ENCODE measurements around the gene CHST14. TPM values are rescaled to one million over a fixed set of nuclear protein-coding genes. Genes with fewer than 3 reads are reported as not detected.
A peak's percentile ranks its signal among the peaks of the same experiment; 100 is the strongest.

CHST14 gene
- total RNA-seq, 1 donor from 2014 or later, result 7.6 TPM

DNA sequence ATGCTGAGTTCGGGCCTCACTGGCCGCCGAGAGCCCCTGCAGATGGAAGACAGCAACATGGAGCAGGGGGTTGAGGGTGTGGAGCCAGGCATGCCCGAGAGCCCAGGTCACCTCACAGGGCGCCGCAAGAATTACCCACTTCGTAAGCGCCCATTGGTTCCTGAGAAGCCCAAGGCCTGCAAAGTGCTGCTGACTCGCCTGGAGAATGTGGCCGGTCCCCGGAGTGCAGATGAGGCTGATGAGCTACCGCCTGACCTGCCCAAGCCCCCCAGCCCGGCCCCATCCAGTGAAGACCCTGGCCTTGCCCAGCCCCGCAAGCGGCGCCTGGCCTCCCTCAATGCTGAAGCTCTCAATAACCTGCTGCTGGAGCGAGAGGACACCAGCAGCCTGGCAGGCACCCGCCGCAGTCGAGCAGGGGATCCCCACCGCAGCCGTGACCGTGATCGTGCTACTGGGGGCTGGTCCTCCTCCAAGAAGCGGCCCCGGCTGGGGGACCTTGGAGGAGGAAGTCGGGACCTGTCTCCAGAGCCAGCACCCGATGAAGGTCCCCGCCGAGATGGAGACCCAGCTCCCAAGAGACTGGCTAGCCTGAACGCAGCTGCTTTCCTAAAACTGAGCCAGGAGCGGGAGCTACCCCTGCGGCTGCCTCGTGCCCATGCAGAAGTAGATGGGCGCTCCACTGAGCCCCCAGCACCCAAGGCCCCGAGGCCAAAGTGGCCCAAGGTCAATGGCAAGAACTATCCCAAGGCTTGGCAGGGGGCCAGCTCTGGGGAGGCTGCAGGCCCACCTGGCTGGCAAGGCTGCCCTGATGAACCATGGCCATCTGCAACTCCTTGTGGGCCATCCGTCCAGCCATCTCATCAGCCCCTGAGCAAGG, 12.1 kb upstream of the CHST14 start:
- no peak for DNase-seq (ENCODE audit: missing footprints)
- ATAC-seq, result no peak
- intact Hi-C loops (cut with DNase I), result no loop called here

DNA sequence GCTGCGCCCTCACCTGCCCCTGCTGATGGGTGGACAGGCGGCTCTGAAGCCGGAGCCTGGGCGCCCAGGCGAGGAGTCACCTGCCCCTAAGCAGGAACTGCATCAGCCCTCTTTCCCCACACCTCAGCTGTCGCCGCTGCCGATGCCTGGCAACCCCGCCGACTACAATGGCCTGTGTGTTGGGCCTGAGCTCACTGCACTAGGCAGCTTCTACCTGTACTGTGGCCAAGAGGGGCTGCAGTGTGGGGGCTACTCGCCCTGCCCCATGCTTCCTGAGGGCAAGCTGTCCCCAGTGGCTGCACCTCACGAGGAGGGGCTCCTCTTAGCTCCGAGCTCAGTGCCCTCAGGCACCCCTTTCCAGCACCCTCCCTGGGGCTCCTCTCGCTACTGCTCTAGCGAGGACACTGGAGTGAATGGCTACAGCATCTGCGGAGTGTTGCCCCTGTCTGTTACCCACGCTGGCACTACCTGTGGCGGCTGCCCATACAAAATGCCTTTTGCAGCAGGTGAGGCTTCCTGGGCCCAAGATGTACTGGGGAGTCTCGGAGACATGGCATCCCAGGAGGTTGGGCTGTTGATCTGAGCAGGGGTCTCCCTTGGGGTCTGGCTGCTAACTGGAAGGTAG, 11.3 kb upstream of the CHST14 start:
- ATAC-seq (no peak), DNase-seq (ENCODE audit: missing footprints) (no peak)
- intact Hi-C loops (cut with DNase I), result no loop called here

DNA sequence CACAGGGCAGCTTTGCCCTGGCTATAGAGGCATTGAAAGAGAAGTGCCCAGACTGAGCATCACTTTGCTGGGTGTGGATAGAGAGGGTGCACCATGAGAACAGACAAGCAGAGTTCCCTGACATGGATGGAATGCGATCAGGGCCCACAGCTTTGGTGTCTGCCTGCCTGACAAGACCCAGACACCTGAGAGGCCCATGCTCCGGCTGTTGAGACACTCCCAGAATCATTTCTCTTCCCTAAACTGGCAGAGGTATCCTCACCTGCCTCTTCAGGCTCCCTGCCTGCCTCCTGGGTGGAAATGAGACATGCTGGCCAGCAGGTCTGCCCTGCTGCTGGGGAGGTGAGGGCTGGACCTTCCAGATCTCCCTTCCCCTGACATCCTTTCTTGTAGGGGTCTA, 10.4 kb upstream of the CHST14 start:
- DNase-seq (ENCODE audit: missing footprints) (no peak), ATAC-seq (no peak)
- intact Hi-C loops (cut with DNase I), result no loop called here

GRCh38 chr15:40461958-40462357, 8.8 kb upstream of the CHST14 start:
- no peak for DNase-seq (ENCODE audit: missing footprints)
- intact Hi-C loops (cut with DNase I), result no loop called here

GRCh38 chr15:40463279-40463678, 7.5 kb upstream of the CHST14 start:
- intact Hi-C loops (cut with DNase I), result no loop called here
- no peak for ATAC-seq
- no peak for DNase-seq (ENCODE audit: missing footprints)

More at GRCh38 chr15:40461958-40462357, 8.8 kb upstream of the CHST14 start:
- ATAC-seq, result no peak

DNA sequence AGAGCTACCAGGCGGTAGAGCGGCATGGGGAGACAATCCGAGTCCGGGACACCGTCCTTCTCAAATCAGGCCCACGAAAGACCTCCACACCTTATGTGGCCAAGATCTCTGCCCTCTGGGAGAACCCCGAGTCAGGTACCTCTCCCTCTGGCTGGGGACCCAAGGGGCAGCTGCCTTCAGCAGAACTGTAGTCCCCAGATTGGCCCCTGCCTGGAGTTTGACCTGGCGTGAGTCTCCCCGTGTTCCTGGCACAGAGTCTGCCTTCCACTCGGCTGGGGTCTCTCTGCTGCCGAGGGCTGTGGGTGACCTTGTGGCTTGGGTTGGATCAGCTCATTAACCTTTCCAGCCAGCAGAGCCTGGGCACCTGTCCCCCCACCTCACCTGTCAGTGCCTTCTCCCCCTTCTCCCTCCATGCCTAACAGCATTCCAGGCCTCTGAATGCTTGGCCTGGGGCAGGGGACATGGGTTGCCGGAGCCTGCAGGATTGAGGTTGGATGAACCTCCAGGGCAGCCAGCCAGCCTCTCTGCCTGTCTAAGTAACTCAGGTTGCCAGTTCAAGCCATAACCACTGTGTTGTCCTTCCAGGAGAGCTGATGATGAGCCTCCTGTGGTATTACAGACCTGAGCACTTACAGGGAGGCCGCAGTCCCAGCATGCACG, 6.8 kb upstream of the CHST14 start:
- ATAC-seq, result no peak
- DNase-seq (ENCODE audit: missing footprints), result no peak
- intact Hi-C loops (cut with DNase I), result no loop called here

DNA sequence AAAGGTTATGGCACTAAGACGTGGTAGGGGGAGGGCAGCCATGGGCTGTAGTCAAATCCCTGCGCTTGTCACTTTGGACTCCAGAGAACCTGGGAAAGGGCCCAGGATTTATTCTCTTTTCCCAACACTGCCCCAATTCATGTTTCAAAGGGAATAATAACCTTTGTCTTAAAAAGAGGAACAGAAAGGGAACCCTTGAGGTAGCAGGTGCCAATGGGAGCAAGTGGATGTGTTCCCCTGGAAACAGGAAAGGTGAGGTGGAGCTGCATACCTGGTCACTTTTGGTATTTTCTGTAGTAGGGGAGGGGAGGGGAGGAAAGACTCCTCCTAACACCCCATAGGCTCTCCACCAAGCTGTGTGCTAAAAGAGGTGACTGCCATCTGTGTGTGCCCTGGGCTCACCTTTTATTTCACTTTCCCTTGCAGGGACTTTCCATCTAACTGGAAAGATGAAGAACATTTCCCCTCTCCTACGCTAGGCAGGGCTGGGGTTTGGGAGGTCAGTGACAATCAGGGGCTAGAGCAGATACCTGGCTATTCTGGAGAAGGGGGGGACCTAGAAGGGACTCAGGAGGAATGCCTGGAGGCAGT, 6.1 kb upstream of the CHST14 start:
- ATAC-seq (no peak), DNase-seq (ENCODE audit: missing footprints) (no peak)
- intact Hi-C loops (cut with DNase I), result no loop called here

GRCh38 chr15:40465939-40466338, 4.8 kb upstream of the CHST14 start:
- DNase-seq (ENCODE audit: missing footprints) (no peak), ATAC-seq (no peak)
- intact Hi-C loops (cut with DNase I), result no loop called here

GRCh38 chr15:40466426-40467260, 4.1 kb upstream of the CHST14 start:
- intact Hi-C loops (cut with DNase I), result no loop called here
- DNase-seq (ENCODE audit: missing footprints) (no peak), ATAC-seq (no peak)

- no peak for ATAC-seq
- DNase-seq (ENCODE audit: missing footprints), result no peak
- intact Hi-C loops (cut with DNase I), result no loop called here
These were observed 3.5 kb upstream of the CHST14 start for GRCh38 chr15:40467261-40467615.

DNA sequence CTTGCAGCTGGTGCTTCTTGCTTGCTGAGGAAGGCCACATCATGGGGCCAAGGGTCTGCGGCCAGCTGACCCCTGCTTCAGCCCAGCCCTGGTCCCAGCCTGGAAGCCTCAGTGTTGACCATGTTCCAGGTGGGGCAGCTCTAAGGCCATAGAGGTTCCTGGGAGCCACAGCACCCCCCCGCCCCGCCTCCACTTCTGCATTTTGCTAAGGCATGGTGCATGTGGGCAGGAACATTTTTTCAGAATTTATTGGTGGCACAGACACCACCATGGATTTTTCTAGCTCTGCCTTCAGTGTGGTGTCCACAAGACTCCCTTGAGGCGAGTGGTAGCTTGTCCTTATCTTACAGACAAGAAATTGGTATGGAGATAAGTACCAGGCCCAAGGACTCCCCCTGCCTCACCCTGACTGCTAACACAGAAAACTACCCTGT, 1.9 kb upstream of the CHST14 start:
- ATAC-seq (no peak), DNase-seq (ENCODE audit: missing footprints) (no peak)
- intact Hi-C loops (cut with DNase I), result no loop called here

DNA sequence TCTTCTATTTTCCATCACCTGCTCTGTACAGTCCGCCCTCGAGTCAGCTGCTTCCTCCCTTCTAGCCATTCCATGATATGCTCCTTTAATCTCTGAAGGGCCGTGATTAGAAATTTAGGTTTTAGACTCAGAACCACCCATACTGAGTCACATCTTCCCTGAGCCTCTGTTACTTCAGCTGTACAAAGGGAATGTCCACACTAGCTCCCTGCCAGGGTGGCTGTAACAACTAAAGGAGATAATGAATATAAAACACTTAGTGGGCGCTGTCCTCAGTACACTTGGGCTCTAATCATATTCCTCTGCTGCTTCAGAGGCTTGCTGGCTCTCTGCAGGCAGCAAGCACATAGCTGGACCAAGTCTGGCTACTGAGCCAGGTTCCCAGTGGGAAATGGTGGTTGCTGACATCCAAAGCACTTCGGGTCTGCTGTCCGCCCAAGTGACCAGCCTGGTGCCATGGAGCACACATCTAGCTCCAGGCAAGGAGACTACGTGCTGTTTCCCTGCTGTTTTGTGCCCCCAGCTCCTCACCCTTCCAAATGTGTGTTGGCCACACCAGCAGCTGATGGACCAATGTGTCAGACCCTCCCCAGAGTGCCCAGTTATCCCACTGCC, 901 bp upstream of the CHST14 start:
- intact Hi-C loops (cut with DNase I), result no loop called here
- DNase-seq (ENCODE audit: missing footprints), result no peak
- ATAC-seq, result no peak

DNA sequence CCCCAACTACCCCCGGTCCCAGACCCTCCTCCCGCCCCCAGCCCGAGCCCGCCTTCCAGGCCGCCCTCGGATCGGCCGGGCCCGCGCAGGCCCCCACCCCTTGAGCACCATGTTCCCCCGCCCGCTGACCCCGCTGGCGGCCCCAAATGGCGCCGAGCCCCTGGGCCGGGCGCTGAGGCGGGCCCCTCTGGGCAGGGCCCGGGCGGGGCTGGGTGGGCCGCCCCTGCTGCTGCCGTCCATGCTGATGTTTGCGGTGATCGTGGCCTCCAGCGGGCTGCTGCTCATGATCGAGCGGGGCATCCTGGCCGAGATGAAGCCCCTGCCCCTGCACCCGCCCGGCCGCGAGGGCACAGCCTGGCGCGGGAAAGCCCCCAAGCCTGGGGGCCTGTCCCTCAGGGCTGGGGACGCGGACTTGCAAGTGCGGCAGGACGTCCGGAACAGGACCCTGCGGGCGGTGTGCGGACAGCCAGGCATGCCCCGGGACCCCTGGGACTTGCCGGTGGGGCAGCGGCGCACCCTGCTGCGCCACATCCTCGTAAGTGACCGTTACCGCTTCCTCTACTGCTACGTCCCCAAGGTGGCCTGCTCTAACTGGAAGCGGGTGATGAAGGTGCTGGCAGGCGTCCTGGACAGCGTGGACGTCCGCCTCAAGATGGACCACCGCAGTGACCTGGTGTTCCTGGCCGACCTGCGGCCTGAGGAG, 472 bp downstream of the CHST14 start:
- peak; percentile 82 for DNase-seq (ENCODE audit: missing footprints)
- intact Hi-C loops (cut with DNase I), result no loop called here
- ATAC-seq, result peak; percentile 46

DNA sequence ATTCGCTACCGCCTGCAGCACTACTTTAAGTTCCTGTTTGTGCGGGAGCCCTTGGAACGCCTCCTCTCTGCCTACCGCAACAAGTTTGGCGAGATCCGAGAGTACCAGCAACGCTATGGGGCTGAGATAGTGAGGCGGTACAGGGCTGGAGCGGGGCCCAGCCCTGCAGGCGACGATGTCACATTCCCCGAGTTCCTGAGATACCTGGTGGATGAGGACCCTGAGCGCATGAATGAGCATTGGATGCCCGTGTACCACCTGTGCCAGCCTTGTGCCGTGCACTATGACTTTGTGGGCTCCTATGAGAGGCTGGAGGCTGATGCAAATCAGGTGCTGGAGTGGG, 995 bp downstream of the CHST14 start:
- intact Hi-C loops (cut with DNase I), result loop anchor here (2.0 kb wide), 1 partner anchor 27 kb away; no protein-coding TSS in a partner anchor
- peak; percentile 20 for ATAC-seq
- DNase-seq (ENCODE audit: missing footprints), result no peak

- no peak for DNase-seq (ENCODE audit: missing footprints)
- ATAC-seq, result no peak
- intact Hi-C loops (cut with DNase I), result loop anchor here (2.0 kb wide), 1 partner anchor 27 kb away; no protein-coding TSS in a partner anchor
These were observed 1.5 kb downstream of the CHST14 start for GRCh38 chr15:40472171-40472727.

DNA sequence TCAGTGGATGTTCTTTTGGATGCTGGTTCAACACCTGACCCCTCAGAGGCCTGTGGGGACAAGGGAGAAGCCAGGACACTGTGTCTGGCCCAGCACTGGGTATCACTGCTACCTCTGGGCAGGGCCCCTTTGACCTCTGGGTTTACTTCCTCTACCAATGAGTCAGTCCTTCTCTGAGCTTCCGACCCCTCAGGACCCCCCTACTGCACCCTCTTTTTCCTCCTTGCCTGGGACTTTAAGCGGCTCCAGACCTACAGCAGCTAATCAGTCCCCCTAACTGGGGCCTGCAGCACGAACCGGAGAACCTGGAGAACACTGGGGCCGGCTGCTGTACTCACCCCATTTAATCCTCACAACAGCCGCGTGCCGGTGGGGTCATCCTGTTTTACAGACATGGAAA, 3.8 kb downstream of the CHST14 start:
- intact Hi-C loops (cut with DNase I), result no loop called here

DNA sequence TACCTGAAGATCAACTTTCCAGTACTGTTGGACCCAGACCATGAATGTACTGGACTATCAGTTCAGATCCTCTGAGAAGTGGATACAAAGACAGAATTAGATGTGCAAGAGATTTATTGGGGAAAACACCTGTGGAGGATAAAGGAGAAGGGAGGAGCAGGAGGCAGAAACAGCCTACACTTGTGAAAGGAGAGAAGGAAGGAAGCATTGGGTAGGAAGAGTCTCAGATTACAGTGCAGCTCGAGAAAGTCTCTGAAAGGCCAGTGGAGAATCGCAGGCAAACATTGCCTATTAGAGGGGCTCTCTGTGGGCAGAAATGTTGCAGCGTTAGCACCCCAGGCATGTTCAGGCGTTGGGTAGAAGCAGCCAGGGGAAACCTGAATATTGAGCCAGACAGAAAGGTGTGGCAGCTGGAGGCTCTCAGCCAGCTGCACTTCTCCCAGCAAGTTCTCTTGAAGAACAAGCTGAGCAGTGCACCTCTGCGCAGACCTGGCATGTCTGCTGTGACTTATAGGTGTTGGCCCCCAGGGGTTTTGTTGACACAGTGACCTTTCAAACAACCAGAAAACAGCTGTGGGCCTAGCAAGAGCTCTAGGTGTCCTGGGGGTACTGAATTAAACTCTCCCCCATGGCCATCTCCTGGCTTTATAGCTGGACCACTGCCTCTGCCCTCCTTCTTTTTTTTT, 7.0 kb downstream of the CHST14 start:
- ATAC-seq (no peak), DNase-seq (ENCODE audit: missing footprints) (no peak)
- intact Hi-C loops (cut with DNase I), result no loop called here

More for the DNA sequence above, 3.8 kb downstream of the CHST14 start:
- DNase-seq (ENCODE audit: missing footprints) (no peak), ATAC-seq (no peak)

Measured in Right ventricle myocardium inferior (tissue), 1 donor.